Measurements from ENCODE around the gene ANKIB1. TPM values are rescaled to one million over a fixed set of nuclear protein-coding genes. Genes with fewer than 3 reads are reported as not detected.
A peak's percentile ranks its signal among the peaks of the same experiment; 100 is the strongest.

ANKIB1 gene
- total and polyA plus RNA-seq, 11 donors: 9.0 to 67.9 (median 43.4) TPM

DNA sequence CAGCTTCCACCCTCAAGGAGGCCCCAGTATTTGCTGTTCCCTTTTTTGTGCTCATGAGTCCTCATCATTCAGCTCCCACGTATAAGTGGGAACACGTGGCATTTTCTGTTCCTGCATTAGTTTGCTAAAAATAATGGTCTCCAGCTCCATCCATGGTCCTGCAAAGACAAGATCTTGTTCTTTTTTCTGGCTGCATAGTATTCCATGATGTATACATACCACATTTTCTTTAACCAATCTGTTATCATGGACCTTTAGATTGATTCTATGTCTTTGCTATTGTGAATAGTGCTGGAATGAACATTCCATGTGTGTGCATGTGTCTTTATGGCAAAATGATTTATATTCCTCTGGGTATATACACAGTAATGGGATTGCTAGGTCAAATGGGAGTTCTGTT is 17.0 kb upstream of the ANKIB1 start:
- 96 to 100% (median 98%) methylated on average over 2 of the region's 2 CpGs for WGBS, 4 donors

DNA sequence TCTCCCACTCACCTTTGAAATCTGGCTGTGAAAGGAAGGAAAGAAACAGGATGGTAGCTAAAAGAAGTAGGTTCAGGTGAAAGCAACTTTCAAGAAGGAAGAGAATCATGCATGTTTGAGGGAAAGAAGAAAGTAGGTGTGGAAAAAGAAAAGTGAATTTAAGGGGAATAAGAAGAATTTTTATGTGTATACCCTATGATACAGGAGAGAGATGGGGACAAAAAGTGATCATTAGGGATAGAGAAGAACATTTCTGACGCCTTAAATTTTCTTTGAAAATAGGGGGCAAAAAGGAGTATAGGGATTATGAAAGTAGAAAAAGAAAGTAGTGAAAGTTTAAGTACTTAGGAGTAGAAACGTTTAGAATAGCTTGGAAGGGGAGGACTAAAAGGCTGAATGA is 15.2 kb upstream of the ANKIB1 start:
- H3K27me3 ChIP-seq: no peaks in the 10 kb centered on the region
- ATAC-seq: no peak
- TF ChIP-seq POLR2A (IDR thresholded peaks at IDR 0.05): no peak
- TF ChIP-seq, protein P1, sequence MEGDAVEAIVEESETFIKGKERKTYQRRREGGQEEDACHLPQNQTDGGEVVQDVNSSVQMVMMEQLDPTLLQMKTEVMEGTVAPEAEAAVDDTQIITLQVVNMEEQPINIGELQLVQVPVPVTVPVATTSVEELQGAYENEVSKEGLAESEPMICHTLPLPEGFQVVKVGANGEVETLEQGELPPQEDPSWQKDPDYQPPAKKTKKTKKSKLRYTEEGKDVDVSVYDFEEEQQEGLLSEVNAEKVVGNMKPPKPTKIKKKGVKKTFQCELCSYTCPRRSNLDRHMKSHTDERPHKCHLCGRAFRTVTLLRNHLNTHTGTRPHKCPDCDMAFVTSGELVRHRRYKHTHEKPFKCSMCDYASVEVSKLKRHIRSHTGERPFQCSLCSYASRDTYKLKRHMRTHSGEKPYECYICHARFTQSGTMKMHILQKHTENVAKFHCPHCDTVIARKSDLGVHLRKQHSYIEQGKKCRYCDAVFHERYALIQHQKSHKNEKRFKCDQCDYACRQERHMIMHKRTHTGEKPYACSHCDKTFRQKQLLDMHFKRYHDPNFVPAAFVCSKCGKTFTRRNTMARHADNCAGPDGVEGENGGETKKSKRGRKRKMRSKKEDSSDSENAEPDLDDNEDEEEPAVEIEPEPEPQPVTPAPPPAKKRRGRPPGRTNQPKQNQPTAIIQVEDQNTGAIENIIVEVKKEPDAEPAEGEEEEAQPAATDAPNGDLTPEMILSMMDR (IDR thresholded peaks at IDR 0.05): no peak
- no peak overlapping the region for H3K4me3 ChIP-seq
- no peak overlapping the region for H3K27ac ChIP-seq
- H3K36me3 ChIP-seq: peaks cover 0 to 99% (median 90%) of the 10 kb centered on the region in 9 donors
- intact Hi-C loops (cut with DNase I): loop anchor here in 1 of 10 donors (10.0 kb wide), 1 partner anchor 116 kb away; no protein-coding TSS in a partner anchor
- no peak for DNase-seq
- WGBS, 4 donors: 83 to 87% (median 84%) methylated on average over 2 of the region's 2 CpGs
- peaks cover 0 to 6% (median 0%) of the 10 kb centered on the region in 12 donors for H3K9me3 ChIP-seq
- H3K4me1 ChIP-seq: no peaks in the 10 kb centered on the region

More for the DNA sequence above, 17.0 kb upstream of the ANKIB1 start:
- Histone ChIP-seq H3K4me1 (no peaks in the 10 kb centered on the region), H3K27ac (no peak overlapping the region), H3K9me3 (peaks cover 0 to 6% (median 0%) of the 10 kb centered on the region in 12 donors), H3K36me3 (peaks cover 0 to 99% (median 90%) of the 10 kb centered on the region in 9 donors), H3K27me3 (no peaks in the 10 kb centered on the region), H3K4me3 (no peak overlapping the region)
- DNase-seq (no peak), ATAC-seq (no peak)
- intact Hi-C loops (cut with DNase I): loop anchor here in 1 of 10 donors (10.0 kb wide), 1 partner anchor 124 kb away; no protein-coding TSS in a partner anchor
- TF ChIP-seq POLR2A (IDR thresholded peaks at IDR 0.05): no peak

DNA sequence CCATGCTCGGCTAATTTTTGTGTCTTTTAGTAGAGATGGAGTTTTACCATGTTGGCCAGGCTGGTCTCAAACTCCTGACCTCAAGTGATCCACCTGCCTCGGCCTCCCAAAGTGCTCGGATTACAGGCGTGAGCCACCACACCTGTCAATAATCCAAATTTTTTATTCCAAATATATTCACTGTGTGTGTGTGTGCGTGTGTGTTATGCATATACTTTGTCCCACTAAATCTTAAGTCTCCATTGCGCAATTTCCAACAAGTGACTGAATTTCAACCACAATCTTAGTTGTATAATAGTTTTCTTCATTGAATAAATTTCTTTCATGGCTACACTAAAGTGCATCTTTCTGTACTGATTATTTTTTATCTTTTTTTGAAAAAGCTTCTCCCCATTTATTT is 2.8 kb upstream of the ANKIB1 start:
- no peaks in the 10 kb centered on the region for H3K27me3 ChIP-seq
- H3K9me3 ChIP-seq: no peaks in the 10 kb centered on the region
- intact Hi-C loops (cut with DNase I): loop anchor here in 4 of 10 donors (10.0 kb wide), 2 partner anchors 52 to 202 kb away; partner anchors contain the start of gene GATAD1 (in 3 of the 4)
- WGBS, 4 donors: 95 to 98% (median 96%) methylated on average over 6 of the region's 6 CpGs
- H3K36me3 ChIP-seq: peaks cover 0 to 49% (median 39%) of the 10 kb centered on the region in 9 donors
- no peak for DNase-seq
- no peak overlapping the region for H3K4me3 ChIP-seq
- peaks cover 0 to 38% (median 26%) of the 10 kb centered on the region in 12 donors for H3K4me1 ChIP-seq
- no peak overlapping the region for H3K27ac ChIP-seq
- no peak for TF ChIP-seq POLR2A (IDR thresholded peaks at IDR 0.05)
- TF ChIP-seq, protein P1 (IDR thresholded peaks at IDR 0.05): no peak
- ATAC-seq: no peak

DNA sequence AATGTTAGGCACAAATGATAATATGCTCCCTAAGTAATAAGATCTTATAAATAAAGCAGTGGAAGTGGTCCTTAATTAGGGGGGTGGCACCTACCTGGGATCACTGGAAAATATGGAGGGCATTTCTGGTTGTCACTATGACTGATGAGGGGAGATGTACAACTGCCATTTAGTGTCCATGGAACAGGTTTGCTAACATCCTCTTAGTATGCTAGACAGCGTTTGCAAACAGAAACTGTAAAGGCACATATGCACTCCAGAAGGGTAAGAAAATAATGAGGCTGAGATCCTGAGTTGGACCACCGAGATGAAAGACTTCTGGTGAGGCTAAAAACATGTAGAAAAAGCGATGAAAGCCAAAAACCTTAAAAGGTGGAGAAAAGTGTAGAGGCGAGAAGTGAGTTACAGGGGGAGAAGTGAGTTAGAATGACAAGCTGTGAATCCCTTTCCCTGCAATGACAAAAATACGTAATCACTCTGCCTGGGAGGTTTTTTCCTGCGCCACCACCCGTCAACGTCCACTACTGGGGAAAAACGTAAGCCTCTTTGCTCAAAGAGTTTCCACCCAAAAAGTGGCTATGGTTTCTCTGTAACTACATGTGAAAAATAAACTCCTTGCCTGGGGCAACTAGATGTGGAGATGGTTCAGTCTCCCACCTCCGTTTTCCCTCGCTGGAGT is 827 bp upstream of the ANKIB1 start:
- H3K27me3 ChIP-seq: no peaks in the 10 kb centered on the region
- 1 to 2% (median 1%) methylated on average over 11 of the region's 11 CpGs for WGBS, 4 donors
- H3K4me1 ChIP-seq: peaks cover 0 to 42% (median 30%) of the 10 kb centered on the region in 12 donors
- ATAC-seq (peak in 3 of 4 donors; percentile 4 to 23 (median 7)), DNase-seq (no peak)
- intact Hi-C loops (cut with DNase I): loop anchor here in 8 of 10 donors (2.0 to 10.0 kb wide), 6 partner anchors 47 to 202 kb away; partner anchors contain the start of genes GATAD1 (in 8 of the 8) and CYP51A1 (in 1 of the 8)
- H3K27ac ChIP-seq: peak overlapping the region; percentile 62 to 94 (median 90)
- no peaks in the 10 kb centered on the region for H3K9me3 ChIP-seq
- peak overlapping the region; percentile 67 to 94 (median 82) for H3K4me3 ChIP-seq
- peaks cover 0 to 29% (median 19%) of the 10 kb centered on the region in 9 donors for H3K36me3 ChIP-seq
- TF ChIP-seq, protein P1 (IDR thresholded peaks at IDR 0.05): no peak
- no peak for TF ChIP-seq POLR2A (IDR thresholded peaks at IDR 0.05)

Data from heart left ventricle (tissue), 16 donors.